NCI-H345 treated with DMSO at 0.1 percent for 48 hours (cell line): ENCODE measurements around the gene PRKCG.

Experiments used
- DNase-seq: peaks from one replicate; lab custom pipeline; 2025; ENCODE audit not compliant: unreplicated experiment; lab: John Stamatoyannopoulos, UW

PRKCG gene

GRCh38 chr19:53871454-53871853 lies 10.5 kb upstream of the PRKCG start:
- no peak for DNase-seq

GRCh38 chr19:53872762-53873161 lies 9.2 kb upstream of the PRKCG start:
- no peak for DNase-seq

GRCh38 chr19:53873773-53874605 lies 8.0 kb upstream of the PRKCG start:
- DNase-seq: no peak

GRCh38 chr19:53874606-53874990 lies 7.4 kb upstream of the PRKCG start:
- no peak for DNase-seq

GRCh38 chr19:53875602-53876325 lies 6.2 kb upstream of the PRKCG start:
- no peak for DNase-seq

GRCh38 chr19:53876651-53877224 lies 5.3 kb upstream of the PRKCG start:
- no peak for DNase-seq

- no peak for DNase-seq
Measured at GRCh38 chr19:53877361-53877766, 4.6 kb upstream of the PRKCG start.

GRCh38 chr19:53878776-53879139 lies 3.2 kb upstream of the PRKCG start:
- no peak for DNase-seq

GRCh38 chr19:53879140-53880081 lies 2.6 kb upstream of the PRKCG start:
- DNase-seq: no peak

GRCh38 chr19:53880711-53881481 lies 1.1 kb upstream of the PRKCG start:
- no peak for DNase-seq

- no peak for DNase-seq
Measured at GRCh38 chr19:53882391-53883050, 524 bp downstream of the PRKCG start.

GRCh38 chr19:53883231-53883661 lies 1.2 kb downstream of the PRKCG start:
- DNase-seq: no peak

- DNase-seq: no peak
Measured at GRCh38 chr19:53883741-53884140, 1.7 kb downstream of the PRKCG start.

- DNase-seq: no peak
Measured at GRCh38 chr19:53884256-53884655, 2.3 kb downstream of the PRKCG start.

GRCh38 chr19:53885036-53885435 lies 3.0 kb downstream of the PRKCG start:
- no peak for DNase-seq

- no peak for DNase-seq
Measured at GRCh38 chr19:53892301-53892980, 10.4 kb downstream of the PRKCG start.

GRCh38 chr19:53892981-53893325 lies 11.0 kb downstream of the PRKCG start:
- DNase-seq: no peak

- no peak for DNase-seq
Measured at GRCh38 chr19:53894707-53895106, 12.7 kb downstream of the PRKCG start.

GRCh38 chr19:53896682-53897081 lies 14.7 kb downstream of the PRKCG start:
- DNase-seq: no peak
